OCI-LY7 (cell line): ENCODE measurements around the gene SURF4. TPM values are rescaled to one million over a fixed set of nuclear protein-coding genes. Genes with fewer than 3 reads are reported as not detected.

Source experiments
- BruUV-seq: library from RNA; stranded (reverse); fragments of 400-500 nt; replicated peaks from 2 replicates; lab custom pipeline; 2021; lab: Mats Ljungman, UMichigan
- CTCF ChIA-PET: fragments of 300-600 bp; sonication (Branson Sonifier 250); formaldehyde crosslinking; loops from one replicate; lab custom pipeline; 2022; ENCODE audit warnings: antibody characterized with exemption; ENCODE audit not compliant: unreplicated experiment; lab: Charles Lee
- POLR2A ChIA-PET: fragments of 300-600 bp; sonication (Branson Sonifier 250); formaldehyde crosslinking; loops from one replicate; lab custom pipeline; 2022; ENCODE audit warnings: antibody characterized with exemption; lab: Charles Lee
- DNase-seq: peaks from one replicate; pipeline ENCODE4 v3.0.0-alpha.2; 2015; ENCODE audit warnings: low spot score
- H2AFZ ChIP-seq: fragments of 200-600 bp; sonication (generic), shearing (Covaris generic); 2 replicates; pipeline ENCODE4 v1.6.1; 2014; ENCODE audit warnings: mild to moderate bottlenecking, antibody characterized with exemption, low read length, moderate library complexity
- H3K27ac ChIP-seq: fragments of 200-600 bp; sonication (generic); 2 replicates; pipeline ENCODE4 v1.5.1; 2014; ENCODE audit warnings: mixed run types, low read depth, mild to moderate bottlenecking, moderate library complexity, low read length, inconsistent platforms; ENCODE audit not compliant: poor library complexity, severe bottlenecking
- H3K36me3 ChIP-seq: fragments of 200-600 bp; sonication (generic); 2 replicates; pipeline ENCODE4 v1.6.1; 2014; ENCODE audit warnings: mild to moderate bottlenecking, antibody characterized with exemption, low read length, moderate library complexity, mixed read lengths; ENCODE audit not compliant: insufficient read depth
- H3K4me1 ChIP-seq: fragments of 200-600 bp; sonication (generic); 2 replicates; pipeline ENCODE4 v1.5.1; 2014; ENCODE audit warnings: mild to moderate bottlenecking, low read length; ENCODE audit not compliant: insufficient read depth, poor library complexity, severe bottlenecking
- H3K4me2 ChIP-seq: fragments of 200-600 bp; sonication (generic); 2 replicates; pipeline ENCODE4 v1.6.1; 2014; ENCODE audit warnings: mild to moderate bottlenecking, low read length
- H3K4me3 ChIP-seq: fragments of 200-600 bp; sonication (generic); 2 replicates; pipeline ENCODE4 v1.5.1; 2014; ENCODE audit warnings: mild to moderate bottlenecking, low read depth, low read length; ENCODE audit not compliant: poor library complexity, severe bottlenecking
- H3K79me2 ChIP-seq: fragments of 200-600 bp; sonication (generic); 2 replicates; pipeline ENCODE4 v1.6.1; 2016; ENCODE audit warnings: low read depth, mild to moderate bottlenecking, low read length, moderate library complexity, mixed read lengths; ENCODE audit not compliant: insufficient read depth
- H3K9me2 ChIP-seq: fragments of 200-600 bp; sonication (generic); 2 replicates; pipeline ENCODE4 v1.6.1; 2016; ENCODE audit warnings: mild to moderate bottlenecking, low read length, mixed read lengths; ENCODE audit not compliant: insufficient read depth
- H3K9me3 ChIP-seq: fragments of 200-600 bp; sonication (generic); 2 replicates; pipeline ENCODE4 v1.6.1; 2014; ENCODE audit warnings: mild to moderate bottlenecking, mixed run types, low read length, mixed read lengths
- H4K20me1 ChIP-seq: fragments of 200-600 bp; sonication (generic); 2 replicates; pipeline ENCODE4 v1.6.1; 2014; ENCODE audit warnings: mild to moderate bottlenecking, antibody characterized with exemption, low read length, moderate library complexity, mixed read lengths; ENCODE audit not compliant: insufficient read depth
- EZH2phosphoT487 ChIP-seq: fragments of 200-600 bp; sonication (generic); IDR thresholded peaks from 2 replicates; pipeline ENCODE4 v1.6.1; 2018; ENCODE audit warnings: low read depth, borderline replicate concordance, mild to moderate bottlenecking, mixed run types, antibody characterized with exemption, low read length, moderate library complexity, mixed read lengths
- intact Hi-C: fragments of 100-400 bp; cut with micrococcal nuclease; formaldehyde crosslinking; loops from one replicate; pipeline ENCODE4 v1.10.0; 2022; ENCODE audit not compliant: unreplicated experiment
- total RNA-seq, 2 experiments: library from RNA; depleted of rRNA in 1 of 2; stranded (reverse); fragments of >200 nt in 1 of 2; shearing (Covaris generic) in 1 of 2; gene quantifications; 2 replicates each; pipeline ENCODE4 v1.2.3, GENCODE V29; 2014 to 2022
- TF ChIP-seq, protein P1 (sequence below): fragments of 200-600 bp; sonication (generic); conservative IDR thresholded peaks from 2 replicates; pipeline ENCODE4 v1.5.1; 2014; ENCODE audit warnings: mild to moderate bottlenecking, antibody characterized with exemption, low read length, moderate library complexity, mixed read lengths

The SURF4 gene
- total RNA-seq, 2 experiments from 2014 or later = 75.5 to 92.3 TPM

- DNase-seq = peak; percentile 95
- H3K4me2 ChIP-seq = peak within 1 kb of the TSS; percentile 91
- peak within 1 kb of the TSS; percentile 88 for H3K4me3 ChIP-seq
- H3K9me2 ChIP-seq = no peaks in the 10 kb centered on the region
- H3K9me3 ChIP-seq = no peaks in the 10 kb centered on the region
- peaks cover 50% of the 10 kb centered on the region for H3K79me2 ChIP-seq
- peaks cover 50% of the 10 kb centered on the region for H3K4me1 ChIP-seq
- TSS peak; percentile 80 for BruUV-seq
- intact Hi-C loops = loop anchor here (1.0 to 5.0 kb wide), 3 partner anchors 41 to 70 kb away; partner anchors contain the start of genes CACFD1, MED22, RPL7A and SLC2A6
- peaks cover 39% of the 10 kb centered on the region for H3K36me3 ChIP-seq
- 0 out of 2 replicates have a peak, but pooled peaks cover 5% of the 10 kb centered on the region for H4K20me1 ChIP-seq
- ChIA-PET CTCF (no interaction called here), POLR2A (interaction anchor here (1.5 to 1.7 kb wide), 2 partner anchors 42 kb away, joined by 4 to 5 read pairs; partner anchors contain the start of gene CACFD1)
- TF ChIP-seq, protein P1, sequence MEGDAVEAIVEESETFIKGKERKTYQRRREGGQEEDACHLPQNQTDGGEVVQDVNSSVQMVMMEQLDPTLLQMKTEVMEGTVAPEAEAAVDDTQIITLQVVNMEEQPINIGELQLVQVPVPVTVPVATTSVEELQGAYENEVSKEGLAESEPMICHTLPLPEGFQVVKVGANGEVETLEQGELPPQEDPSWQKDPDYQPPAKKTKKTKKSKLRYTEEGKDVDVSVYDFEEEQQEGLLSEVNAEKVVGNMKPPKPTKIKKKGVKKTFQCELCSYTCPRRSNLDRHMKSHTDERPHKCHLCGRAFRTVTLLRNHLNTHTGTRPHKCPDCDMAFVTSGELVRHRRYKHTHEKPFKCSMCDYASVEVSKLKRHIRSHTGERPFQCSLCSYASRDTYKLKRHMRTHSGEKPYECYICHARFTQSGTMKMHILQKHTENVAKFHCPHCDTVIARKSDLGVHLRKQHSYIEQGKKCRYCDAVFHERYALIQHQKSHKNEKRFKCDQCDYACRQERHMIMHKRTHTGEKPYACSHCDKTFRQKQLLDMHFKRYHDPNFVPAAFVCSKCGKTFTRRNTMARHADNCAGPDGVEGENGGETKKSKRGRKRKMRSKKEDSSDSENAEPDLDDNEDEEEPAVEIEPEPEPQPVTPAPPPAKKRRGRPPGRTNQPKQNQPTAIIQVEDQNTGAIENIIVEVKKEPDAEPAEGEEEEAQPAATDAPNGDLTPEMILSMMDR = no peak
- TF ChIP-seq EZH2phosphoT487 = no peak
- H2AFZ ChIP-seq = peak within 1 kb of the TSS; percentile 22; the same call in 1 of the 2 replicates
- peak within 1 kb of the TSS; percentile 65 for H3K27ac ChIP-seq
Measured at GRCh38 chr9:133417541-133418461, 41.9 kb upstream of the SURF4 start, which contains the start of gene REXO4. Gene REXO4 (minus strand): TSS chr9:133418010. CDS start chr9:133417844, 166 bp downstream.

DNA sequence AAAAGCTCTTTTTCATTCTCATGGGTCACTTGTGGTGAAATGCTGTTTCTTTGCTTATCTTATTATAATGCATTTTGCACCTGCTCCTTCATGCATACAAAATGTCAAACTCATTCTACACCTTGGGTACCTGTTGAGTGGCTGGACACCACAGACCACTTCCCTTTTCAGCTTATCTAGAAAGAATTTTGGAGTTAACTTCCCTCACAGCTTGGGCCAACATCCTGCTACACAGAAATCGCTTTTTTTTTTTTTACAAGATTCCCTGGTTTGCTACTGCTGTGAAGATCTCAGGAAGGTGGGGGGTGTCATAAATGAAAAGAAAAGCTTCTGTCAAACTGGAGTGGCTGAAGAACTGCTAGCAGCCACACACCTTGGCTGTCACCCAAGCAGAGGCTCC lies 39.3 kb upstream of the SURF4 start:
- Histone ChIP-seq H3K79me2 (peaks cover 50% of the 10 kb centered on the region), H3K9me2 (no peaks in the 10 kb centered on the region), H3K4me3 (peak overlapping the region; percentile 88), H3K9me3 (no peaks in the 10 kb centered on the region), H3K4me1 (peaks cover 33% of the 10 kb centered on the region), H3K36me3 (peaks cover 62% of the 10 kb centered on the region), H4K20me1 (0 out of 2 replicates have a peak, but pooled peaks cover 5% of the 10 kb centered on the region), H2AFZ (no peak overlapping the region), H3K4me2 (peak overlapping the region; percentile 91), H3K27ac (no peak overlapping the region)
- BruUV-seq = no TSS peak
- POLR2A ChIA-PET = no interaction called here
- intact Hi-C loops = loop anchor here (5.0 kb wide), 1 partner anchor 68 kb away; the partner anchor contains the start of genes MED22 and RPL7A
- no peak for DNase-seq
- CTCF ChIA-PET = no interaction called here
- TF ChIP-seq, protein P1 = no peak
- TF ChIP-seq EZH2phosphoT487 = no peak
